HepG2 (cell line): ENCODE data around the gene ATP7B. TPM values are rescaled to one million over a fixed set of nuclear protein-coding genes. Genes with fewer than 3 reads are reported as not detected.
A peak's percentile ranks its signal among the peaks of the same experiment; 100 is the strongest.

Experiments
- HBP1 ChIP-seq: IDR thresholded peaks from 2 replicates; pipeline ENCODE4 v1.6.1; 2016; ENCODE audit warnings: low read depth, control low read depth
- HNF4G ChIP-seq, 2 experiments: sonication (generic) in 1 of 2; formaldehyde crosslinking in 1 of 2; IDR thresholded peaks; 2 replicates each; pipeline versions ENCODE4 v1.4.0 to v1.6.1; 2011 to 2020; ENCODE audit warnings: borderline replicate concordance in 2 of 2, low read depth in 2 of 2, mild to moderate bottlenecking in 2 of 2, low read length in 1 of 2, missing genetic modification reagents in 1 of 2, moderate library complexity in 1 of 2
- KLF12 ChIP-seq: sonication (generic); formaldehyde crosslinking; IDR thresholded peaks from 2 replicates; pipeline ENCODE4 v1.4.0; 2020; ENCODE audit warnings: missing genetic modification reagents, borderline replicate concordance
- KLF15 ChIP-seq: sonication (generic); formaldehyde crosslinking; IDR thresholded peaks from 2 replicates; pipeline ENCODE4 v1.8.1; 2023; ENCODE audit warnings: borderline replicate concordance, mild to moderate bottlenecking, inconsistent platforms, missing genetic modification reagents, mixed read lengths
- MXI1 ChIP-seq: IDR thresholded peaks from 3 replicates; pipeline ENCODE4 v1.6.1; 2012; ENCODE audit warnings: low read depth, low read length, inconsistent platforms, borderline replicate concordance
- ONECUT2 ChIP-seq: sonication (generic); formaldehyde crosslinking; IDR thresholded peaks from 2 replicates; pipeline ENCODE4 v1.4.0; 2020; ENCODE audit warnings: missing genetic modification reagents
- PAF1 ChIP-seq: IDR thresholded peaks from 2 replicates; pipeline ENCODE4 v1.6.1; 2016; ENCODE audit warnings: missing genetic modification reagents, missing compliant biosample characterization
- PRDM10 ChIP-seq: sonication (generic); formaldehyde crosslinking; IDR thresholded peaks from 2 replicates; pipeline ENCODE4 v1.4.0; 2020; ENCODE audit warnings: low read depth, missing genetic modification reagents
- RAD21 ChIP-seq: fragments of 450-650 bp; formaldehyde crosslinking; IDR thresholded peaks from 2 replicates; pipeline ENCODE4 v1.5.0; 2020; ENCODE audit warnings: mild to moderate bottlenecking
- SNAPC4 ChIP-seq: sonication (generic); formaldehyde crosslinking; IDR thresholded peaks from 2 replicates; pipeline ENCODE4 v1.4.0; 2020; ENCODE audit warnings: mild to moderate bottlenecking, missing genetic modification reagents
- SYNCRIP ChIP-seq: fragments of 200-400 bp; formaldehyde crosslinking; IDR thresholded peaks from 2 replicates; pipeline ENCODE4 v1.6.1; 2018; ENCODE audit warnings: mild to moderate bottlenecking, low read depth, low read length; ENCODE audit not compliant: insufficient read depth
- ZNF337 ChIP-seq: sonication (generic); formaldehyde crosslinking; IDR thresholded peaks from 2 replicates; pipeline ENCODE4 v1.5.1; 2020; ENCODE audit warnings: missing genetic modification reagents, low read depth, mild to moderate bottlenecking, borderline replicate concordance
- ZNF34 ChIP-seq: sonication (generic); formaldehyde crosslinking; IDR thresholded peaks from 2 replicates; pipeline ENCODE4 v1.4.0; 2020; ENCODE audit warnings: mild to moderate bottlenecking, missing genetic modification reagents, borderline replicate concordance
- ZNF615 ChIP-seq: sonication (generic); formaldehyde crosslinking; IDR thresholded peaks from 2 replicates; pipeline ENCODE4 v1.5.0; 2020; ENCODE audit warnings: mild to moderate bottlenecking, missing genetic modification reagents, borderline replicate concordance
- ZNF619 ChIP-seq: sonication (generic); formaldehyde crosslinking; IDR thresholded peaks from 2 replicates; pipeline ENCODE4 v1.4.0; 2020; ENCODE audit warnings: mild to moderate bottlenecking, missing genetic modification reagents
- ZNF674 ChIP-seq: sonication (generic); formaldehyde crosslinking; IDR thresholded peaks from 2 replicates; pipeline ENCODE4 v1.5.0; 2020; ENCODE audit warnings: low read depth, mild to moderate bottlenecking, missing genetic modification reagents
- ZNF850 ChIP-seq: sonication (generic); formaldehyde crosslinking; conservative IDR thresholded peaks from 2 replicates; pipeline ENCODE4 v1.9.0; 2021; ENCODE audit warnings: mild to moderate bottlenecking, missing genetic modification reagents
- ZNF878 ChIP-seq: sonication (generic); formaldehyde crosslinking; IDR thresholded peaks from 2 replicates; pipeline ENCODE4 v1.8.1; 2023; ENCODE audit warnings: mild to moderate bottlenecking, missing genetic modification reagents, moderate library complexity
- polyA plus RNA-seq, 8 experiments: library from polyadenylated mRNA; depleted of rRNA in 3 of 8; stranded (reverse) in 7 of 8; unstranded in 1 of 8; fragments of >200 nt; fragmentation: Illumina TruSeq in 4 of 8; extraction: Trizol in 4 of 8; gene quantifications; 2 replicates each; pipeline versions ENCODE4 v1.2.1 to v1.2.3, GENCODE V29; 2011 to 2016; ENCODE audit warnings: low read depth in 4 of 8, missing spikeins in 1 of 8, mixed read lengths in 1 of 8; ENCODE audit not compliant: insufficient read depth in 1 of 8
- total RNA-seq, 5 experiments: library from RNA; depleted of rRNA; stranded (reverse); fragments of >200 nt; fragmentation: Illumina TruSeq; extraction: Trizol; gene quantifications; 2 replicates each; pipeline ENCODE4 v1.2.3, GENCODE V29; 2016; ENCODE audit warnings: low read depth in 1 of 5

The ATP7B gene
- total and polyA plus RNA-seq, 2 of the 13 experiments (the other 11 are each of a cell fraction or from before 2014, with no cell fraction given), result 31.8 to 57.4 TPM

GRCh38 chr13:52025475-52026245, 14.4 kb upstream of the ATP7B start (continued):
- TF ChIP-seq SNAPC4 (no peak), ZNF615 (CRISPR knock-in tag) (no peak), ZNF674 (CRISPR knock-in tag) (no peak), PRDM10 (CRISPR knock-in tag) (0 out of 2 replicates have a peak, but pooled peaks have one; percentile 49), PAF1 (CRISPR knock-in tag) (no peak), ZNF34 (CRISPR knock-in tag) (no peak), MXI1 (no peak; the same call in 2 of the 3 replicates), SYNCRIP (no peak), HBP1 (CRISPR knock-in tag) (0 out of 2 replicates have a peak, but pooled peaks have one; percentile 23), HNF4G (IDR thresholded peaks at IDR 0.05; ENCODE audit: borderline replicate concordance, low read depth, low read length) (peak; percentile 94), HNF4G (CRISPR knock-in tag; IDR thresholded peaks at IDR 0.05; ENCODE audit: borderline replicate concordance, low read depth) (peak; percentile 47; the same call in 1 of the 2 replicates), ZNF850 (CRISPR knock-in tag) (no peak), ONECUT2 (CRISPR knock-in tag) (peak; percentile 96), ZNF619 (CRISPR knock-in tag) (no peak), RAD21 (CRISPR knock-in tag) (peak; percentile 66; the same call in 1 of the 2 replicates), KLF12 (CRISPR knock-in tag) (no peak), ZNF878 (peak; percentile 3; the same call in 1 of the 2 replicates), KLF15 (CRISPR knock-in tag) (no peak; the same call in 1 of the 2 replicates), ZNF337 (CRISPR knock-in tag) (no peak)
